GM18868 (cell line): Measurements from ENCODE around the gene ATP5IF1.

Experiments
- ATAC-seq: cut with Tn5 transposase; IDR thresholded peaks from one replicate; pipeline ENCODE4 v1.9.1; 2021; ENCODE audit warnings: mild to moderate bottlenecking, moderate library complexity; ENCODE audit not compliant: unreplicated experiment

ATP5IF1 gene

GRCh38 chr1:28235755-28236655, at the start of gene ATP5IF1:
TSS of gene ATP5IF1 (plus strand) at chr1:28236124. CDS start at chr1:28236184, 60 bp downstream.
- peak; percentile 88 for ATAC-seq

- no peak for ATAC-seq
Measured at GRCh38 chr1:28190337-28190979, 45.5 kb upstream of the ATP5IF1 start.

- ATAC-seq = no peak
Measured at GRCh38 chr1:28190996-28191645, 44.8 kb upstream of the ATP5IF1 start.

- ATAC-seq = no peak
Measured at GRCh38 chr1:28193701-28194161, 42.2 kb upstream of the ATP5IF1 start.

GRCh38 chr1:28194326-28195035, 41.4 kb upstream of the ATP5IF1 start:
- no peak for ATAC-seq

- no peak for ATAC-seq
Measured at GRCh38 chr1:28195780-28196179, 40.1 kb upstream of the ATP5IF1 start.

- no peak for ATAC-seq
Measured at GRCh38 chr1:28196330-28196729, 39.6 kb upstream of the ATP5IF1 start.

- no peak for ATAC-seq
Measured at GRCh38 chr1:28197682-28198415, 38.1 kb upstream of the ATP5IF1 start.

GRCh38 chr1:28199328-28200233, 36.3 kb upstream of the ATP5IF1 start:
- peak; percentile 81 for ATAC-seq

GRCh38 chr1:28200234-28200873, 35.6 kb upstream of the ATP5IF1 start:
- no peak for ATAC-seq

- no peak for ATAC-seq
Measured at GRCh38 chr1:28205243-28205642, 30.7 kb upstream of the ATP5IF1 start.

- ATAC-seq = no peak
Measured at GRCh38 chr1:28208818-28209441, 27.0 kb upstream of the ATP5IF1 start.

- no peak for ATAC-seq
Measured at GRCh38 chr1:28209700-28210099, 26.2 kb upstream of the ATP5IF1 start.

GRCh38 chr1:28213315-28213714, 22.6 kb upstream of the ATP5IF1 start:
- no peak for ATAC-seq

- ATAC-seq = no peak
Measured at GRCh38 chr1:28229089-28229488, 6.8 kb upstream of the ATP5IF1 start.

GRCh38 chr1:28229996-28230395, 5.9 kb upstream of the ATP5IF1 start:
- no peak for ATAC-seq

GRCh38 chr1:28232558-28233263, 3.2 kb upstream of the ATP5IF1 start, which contains the start of gene DNAJC8:
TSS of gene DNAJC8 (minus strand) at chr1:28233029. CDS start at chr1:28232998, 31 bp downstream.
- peak; percentile 59 for ATAC-seq

- no peak for ATAC-seq
Measured at GRCh38 chr1:28233264-28233606, 2.7 kb upstream of the ATP5IF1 start.
